Measurements from ENCODE around the gene VSIR.

The VSIR gene

DNA sequence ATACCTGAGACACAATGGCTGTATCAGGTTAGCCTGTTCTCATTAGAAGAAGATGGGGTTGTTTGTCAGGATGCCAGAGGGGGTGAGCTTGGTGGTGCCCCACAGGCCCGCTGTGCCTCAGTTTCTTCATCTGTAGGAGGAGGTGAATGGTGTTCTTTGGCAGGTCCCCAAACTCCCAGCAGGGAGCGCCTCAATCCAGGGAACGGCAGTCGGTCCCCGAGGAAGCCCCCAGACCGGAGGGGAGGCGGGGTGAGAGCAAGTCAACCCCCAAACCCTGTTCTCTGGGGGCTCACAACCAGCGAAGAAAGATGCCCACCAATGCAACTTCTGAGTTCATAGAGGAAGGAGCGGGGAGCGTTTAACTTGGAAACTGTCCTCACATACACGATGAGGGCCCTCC, 69.7 kb downstream of the VSIR start:
- DNase-seq (ENCODE audit: low read depth), result no peak
- in situ Hi-C loops (cut with HindIII; ENCODE audit: low sequenced_read_pairs), result no loop called here
- no peak overlapping the region for H3K4me3 ChIP-seq (ENCODE audit: low read depth, low read length)
- TF ChIP-seq, protein P1, sequence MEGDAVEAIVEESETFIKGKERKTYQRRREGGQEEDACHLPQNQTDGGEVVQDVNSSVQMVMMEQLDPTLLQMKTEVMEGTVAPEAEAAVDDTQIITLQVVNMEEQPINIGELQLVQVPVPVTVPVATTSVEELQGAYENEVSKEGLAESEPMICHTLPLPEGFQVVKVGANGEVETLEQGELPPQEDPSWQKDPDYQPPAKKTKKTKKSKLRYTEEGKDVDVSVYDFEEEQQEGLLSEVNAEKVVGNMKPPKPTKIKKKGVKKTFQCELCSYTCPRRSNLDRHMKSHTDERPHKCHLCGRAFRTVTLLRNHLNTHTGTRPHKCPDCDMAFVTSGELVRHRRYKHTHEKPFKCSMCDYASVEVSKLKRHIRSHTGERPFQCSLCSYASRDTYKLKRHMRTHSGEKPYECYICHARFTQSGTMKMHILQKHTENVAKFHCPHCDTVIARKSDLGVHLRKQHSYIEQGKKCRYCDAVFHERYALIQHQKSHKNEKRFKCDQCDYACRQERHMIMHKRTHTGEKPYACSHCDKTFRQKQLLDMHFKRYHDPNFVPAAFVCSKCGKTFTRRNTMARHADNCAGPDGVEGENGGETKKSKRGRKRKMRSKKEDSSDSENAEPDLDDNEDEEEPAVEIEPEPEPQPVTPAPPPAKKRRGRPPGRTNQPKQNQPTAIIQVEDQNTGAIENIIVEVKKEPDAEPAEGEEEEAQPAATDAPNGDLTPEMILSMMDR (IDR thresholded peaks at IDR 0.05; ENCODE audit: low read depth, low read length, missing control alignments), result no peak

DNA sequence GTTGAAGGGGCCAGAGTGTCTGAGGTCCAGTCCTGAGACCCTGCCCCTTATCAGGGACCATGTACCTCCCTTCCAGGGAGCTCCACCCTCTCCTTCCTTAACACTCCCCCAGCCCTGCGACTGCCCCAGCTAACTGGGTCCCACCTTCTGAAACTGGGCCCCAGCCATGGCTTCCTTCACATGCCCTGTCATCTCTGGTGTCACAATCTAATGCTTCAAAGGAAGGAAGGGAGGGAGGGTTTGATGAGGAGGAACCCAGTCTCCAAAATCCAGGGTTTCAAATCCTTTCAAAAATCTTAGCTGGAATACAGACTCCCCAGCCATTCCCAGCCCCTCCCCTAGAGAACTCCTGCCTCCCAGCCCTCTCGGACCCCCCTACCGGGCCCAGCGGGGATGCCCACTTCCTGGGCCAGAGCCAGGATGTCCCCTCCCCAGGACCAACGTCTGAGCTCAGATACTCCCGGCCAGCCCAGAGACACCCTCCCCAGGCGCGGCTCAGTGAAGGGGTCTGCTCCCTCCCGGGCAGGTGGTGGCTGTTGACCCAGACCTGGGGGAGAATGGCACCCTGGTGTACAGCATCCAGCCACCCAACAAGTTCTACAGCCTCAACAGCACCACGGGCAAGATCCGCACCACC, 71.7 kb downstream of the VSIR start:
- H3K4me3 ChIP-seq (ENCODE audit: low read depth, low read length), result no peak overlapping the region
- no peak for DNase-seq (ENCODE audit: low read depth)
- in situ Hi-C loops (cut with HindIII; ENCODE audit: low sequenced_read_pairs), result no loop called here
- TF ChIP-seq, protein P1 (IDR thresholded peaks at IDR 0.05; ENCODE audit: low read depth, low read length, missing control alignments), result no peak

DNA sequence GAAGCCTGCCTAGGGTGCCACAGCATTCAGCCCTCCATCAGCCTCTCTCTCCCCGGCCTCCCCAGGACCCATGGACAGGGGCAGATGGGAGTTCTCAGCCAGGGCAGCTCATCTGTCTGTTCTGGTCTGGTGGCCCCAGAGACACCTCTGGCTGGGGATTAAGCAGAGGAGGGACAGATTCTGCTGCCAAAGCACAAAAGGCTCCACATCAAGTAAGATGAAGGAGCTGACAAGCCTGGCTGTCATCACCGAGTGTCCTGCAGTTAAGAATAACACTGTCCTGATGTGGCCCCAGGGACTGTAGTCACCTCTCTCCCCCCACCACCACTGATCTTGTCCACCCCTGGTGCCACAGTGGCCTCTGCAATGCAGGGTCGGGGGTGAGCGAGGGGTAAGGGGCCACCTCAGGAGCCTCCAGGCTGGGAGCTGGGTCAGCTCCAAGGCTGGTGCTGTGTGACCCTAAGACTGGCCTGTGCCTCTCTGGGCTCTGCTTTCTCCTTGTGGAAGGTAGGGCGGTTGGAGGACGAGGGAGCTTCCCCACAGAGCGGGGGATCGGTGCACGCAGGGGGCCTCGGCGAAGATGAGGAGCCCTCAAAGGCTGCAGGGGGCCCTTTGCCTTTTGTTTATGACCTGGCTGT, 72.5 kb downstream of the VSIR start:
- TF ChIP-seq, protein P1 (IDR thresholded peaks at IDR 0.05; ENCODE audit: low read depth, low read length, missing control alignments), result no peak
- H3K4me3 ChIP-seq (ENCODE audit: low read depth, low read length), result no peak overlapping the region
- in situ Hi-C loops (cut with HindIII; ENCODE audit: low sequenced_read_pairs), result no loop called here
- no peak for DNase-seq (ENCODE audit: low read depth)

DNA sequence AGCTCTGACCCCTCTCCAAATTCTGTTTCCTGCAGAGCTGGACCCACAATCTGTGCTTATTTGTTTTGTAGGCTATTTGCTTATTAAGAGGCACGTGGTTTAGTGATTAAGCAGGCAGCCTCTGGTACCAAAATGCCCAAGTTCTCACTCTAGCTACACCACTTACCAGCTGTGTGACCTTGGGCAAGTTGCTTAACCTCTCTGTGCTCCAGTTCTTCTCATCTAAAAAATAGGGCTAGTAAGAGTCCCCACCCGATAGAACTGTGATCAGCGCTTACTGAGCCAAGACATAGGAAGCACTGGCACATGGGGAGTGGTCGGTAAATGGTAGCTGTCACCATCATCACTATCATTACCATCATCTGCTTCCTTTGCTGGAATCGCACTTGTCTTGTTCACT, 74.6 kb downstream of the VSIR start:
- TF ChIP-seq, protein P1 (IDR thresholded peaks at IDR 0.05; ENCODE audit: low read depth, low read length, missing control alignments), result no peak
- H3K4me3 ChIP-seq (ENCODE audit: low read depth, low read length), result no peak overlapping the region
- no peak for DNase-seq (ENCODE audit: low read depth)
- in situ Hi-C loops (cut with HindIII; ENCODE audit: low sequenced_read_pairs), result no loop called here

DNA sequence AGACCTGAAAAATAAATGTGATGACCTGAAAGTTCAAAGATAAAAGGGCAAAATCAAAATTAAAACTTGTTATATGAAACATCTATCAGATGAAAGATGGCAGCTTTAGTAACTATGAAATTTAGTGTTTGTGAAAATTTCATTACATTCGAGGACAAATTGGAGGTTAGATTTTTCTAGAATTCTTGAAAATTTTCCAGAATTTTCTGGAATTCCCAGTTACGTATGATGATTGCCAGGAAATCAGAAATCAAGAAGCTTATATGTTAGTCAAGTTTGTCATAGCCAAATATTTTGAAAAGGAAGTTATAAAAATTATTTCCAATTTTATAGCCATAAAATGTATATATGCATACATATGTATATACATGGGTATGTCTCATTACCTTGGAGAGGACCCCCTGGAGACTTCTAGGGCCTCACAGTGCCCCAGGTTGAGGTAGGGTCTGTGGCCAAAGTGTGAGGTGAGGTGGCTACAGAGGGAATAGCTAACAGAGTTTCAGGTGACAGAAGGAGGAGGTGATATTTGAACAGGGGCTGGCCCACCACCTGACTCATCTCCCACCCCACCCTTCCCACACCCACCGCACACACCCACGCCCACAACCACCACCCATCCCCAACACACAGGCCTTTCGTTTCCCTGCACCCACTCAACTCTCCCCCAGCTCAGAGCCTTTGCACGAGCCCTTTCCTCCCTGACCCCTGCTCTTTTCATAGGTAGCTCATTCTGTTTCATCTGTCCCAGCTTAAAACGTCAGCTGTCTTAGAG, 75.2 kb downstream of the VSIR start:
- TF ChIP-seq, protein P1 (IDR thresholded peaks at IDR 0.05; ENCODE audit: low read depth, low read length, missing control alignments), result no peak
- no peak overlapping the region for H3K4me3 ChIP-seq (ENCODE audit: low read depth, low read length)
- no peak for DNase-seq (ENCODE audit: low read depth)
- in situ Hi-C loops (cut with HindIII; ENCODE audit: low sequenced_read_pairs), result no loop called here
